Activated gamma-delta T cell treated with Interleukin-2 at 50 U/mL for 16 hours (primary cell): ENCODE measurements around the gene CASKIN1.

Experiments
- DNase-seq: peaks from one replicate; pipeline ENCODE4 v3.0.0-alpha.2; 2020

CASKIN1 gene

GRCh38 chr16:2190659-2191445 is 5.6 kb downstream of the CASKIN1 start:
- no peak for DNase-seq

GRCh38 chr16:2190002-2190658 is 6.3 kb downstream of the CASKIN1 start:
- DNase-seq: no peak

- DNase-seq: no peak
Observed at GRCh38 chr16:2189252-2189893, 7.0 kb downstream of the CASKIN1 start.

- no peak for DNase-seq
Observed at GRCh38 chr16:2188395-2188794, 8.0 kb downstream of the CASKIN1 start.

GRCh38 chr16:2187212-2187611 is 9.2 kb downstream of the CASKIN1 start:
- no peak for DNase-seq

- no peak for DNase-seq
Observed at GRCh38 chr16:2186505-2186904, 9.9 kb downstream of the CASKIN1 start.

- DNase-seq: no peak
Observed at GRCh38 chr16:2186064-2186463, 10.3 kb downstream of the CASKIN1 start.

- DNase-seq: no peak
Observed at GRCh38 chr16:2184962-2185361, 11.4 kb downstream of the CASKIN1 start.

GRCh38 chr16:2184346-2184745 is 12.1 kb downstream of the CASKIN1 start:
- DNase-seq: no peak

- no peak for DNase-seq
Observed at GRCh38 chr16:2183671-2184070, 12.7 kb downstream of the CASKIN1 start.

GRCh38 chr16:2181952-2182351 is 14.5 kb downstream of the CASKIN1 start:
- no peak for DNase-seq

- no peak for DNase-seq
Observed at GRCh38 chr16:2180962-2181923, 15.2 kb downstream of the CASKIN1 start.

GRCh38 chr16:2180461-2180860 is 15.9 kb downstream of the CASKIN1 start:
- DNase-seq: no peak

GRCh38 chr16:2179576-2179975 is 16.8 kb downstream of the CASKIN1 start:
- no peak for DNase-seq

GRCh38 chr16:2179107-2179501 is 17.3 kb downstream of the CASKIN1 start:
- DNase-seq: no peak

- DNase-seq: no peak
Observed at GRCh38 chr16:2178321-2179106, 17.9 kb downstream of the CASKIN1 start.

- no peak for DNase-seq
Observed at GRCh38 chr16:2177561-2177960, 18.8 kb downstream of the CASKIN1 start.

GRCh38 chr16:2177101-2177500 is 19.3 kb downstream of the CASKIN1 start:
- DNase-seq: no peak

- DNase-seq: no peak
Observed at GRCh38 chr16:2176047-2176446, 20.4 kb downstream of the CASKIN1 start.

- no peak for DNase-seq
Observed at GRCh38 chr16:2175454-2175853, 21.0 kb downstream of the CASKIN1 start.

GRCh38 chr16:2174396-2175131 is 21.8 kb downstream of the CASKIN1 start:
- no peak for DNase-seq
